NT2/D1 (cell line): ENCODE results near the gene SNCB.

Experiments used
- DNase-seq: peaks from one replicate; pipeline ENCODE4 v3.0.0-alpha.2; 2011; ENCODE audit warnings: low read depth, low spot score
- H3K27me3 ChIP-seq: 2 replicates; pipeline ENCODE4 v1.6.0; 2011; ENCODE audit warnings: mild to moderate bottlenecking; ENCODE audit not compliant: insufficient read length, insufficient read depth
- H3K36me3 ChIP-seq: 2 replicates; pipeline ENCODE4 v1.6.1; 2011; ENCODE audit warnings: mild to moderate bottlenecking, low read length, mixed read lengths; ENCODE audit not compliant: insufficient read depth, insufficient read length
- H3K4me1 ChIP-seq: 2 replicates; pipeline ENCODE4 v1.5.1; 2011; ENCODE audit not compliant: insufficient read depth, insufficient read length
- H3K4me3 ChIP-seq: 2 replicates; pipeline ENCODE4 v1.5.1; 2011; ENCODE audit warnings: low read depth; ENCODE audit not compliant: insufficient read length
- H3K9ac ChIP-seq: 2 replicates; pipeline ENCODE4 v1.6.0; 2011; ENCODE audit warnings: low read depth; ENCODE audit not compliant: insufficient read length
- H3K9me3 ChIP-seq: 2 replicates; pipeline ENCODE4 v1.5.1; 2011; ENCODE audit warnings: mild to moderate bottlenecking, low read length; ENCODE audit not compliant: insufficient read depth
- SUZ12 ChIP-seq: IDR thresholded peaks from 2 replicates; pipeline ENCODE4 v1.6.1; 2011; ENCODE audit not compliant: insufficient read length, insufficient read depth; ENCODE audit errors: extremely low read depth
- YY1 ChIP-seq: IDR thresholded peaks from 2 replicates; pipeline ENCODE4 v1.6.1; 2011; ENCODE audit not compliant: insufficient read length, insufficient read depth
- ZNF274 ChIP-seq: IDR thresholded peaks from 2 replicates; pipeline ENCODE4 v1.6.1; 2011; ENCODE audit warnings: mild to moderate bottlenecking, low read depth, low read length

SNCB gene

GRCh38 chr5:176597417-176598389, 32.6 kb downstream of the SNCB start:
- no peaks in the 10 kb centered on the region for H3K9me3 ChIP-seq

GRCh38 chr5:176596689-176597416, 33.5 kb downstream of the SNCB start:
- Histone ChIP-seq H3K9me3 (peaks cover 4% of the 10 kb centered on the region; the same call in 1 of the 2 replicates), H3K27me3 (no peaks in the 10 kb centered on the region), H3K9ac (no peak overlapping the region), H3K4me3 (no peak overlapping the region), H3K4me1 (peaks cover 4% of the 10 kb centered on the region), H3K36me3 (no peaks in the 10 kb centered on the region)
- no peak for TF ChIP-seq ZNF274
- no peak for TF ChIP-seq YY1
- TF ChIP-seq SUZ12 = no peak
- no peak for DNase-seq

More at GRCh38 chr5:176597417-176598389, 32.6 kb downstream of the SNCB start:
- Histone ChIP-seq H3K9ac (no peak overlapping the region), H3K27me3 (no peaks in the 10 kb centered on the region), H3K4me3 (no peak overlapping the region), H3K36me3 (no peaks in the 10 kb centered on the region), H3K4me1 (peaks cover 4% of the 10 kb centered on the region)
- TF ChIP-seq YY1 (no peak), SUZ12 (no peak), ZNF274 (no peak)
- no peak for DNase-seq

GRCh38 chr5:176596069-176596644, 34.2 kb downstream of the SNCB start:
- H3K4me3 ChIP-seq = no peak overlapping the region
- DNase-seq = no peak
- H3K4me1 ChIP-seq = peaks cover 4% of the 10 kb centered on the region
- TF ChIP-seq ZNF274 = no peak
- TF ChIP-seq YY1 = no peak
- TF ChIP-seq SUZ12 = no peak
- no peak overlapping the region for H3K9ac ChIP-seq
- no peaks in the 10 kb centered on the region for H3K36me3 ChIP-seq
- peaks cover 4% of the 10 kb centered on the region; the same call in 1 of the 2 replicates for H3K9me3 ChIP-seq
- H3K27me3 ChIP-seq = no peaks in the 10 kb centered on the region

- no peak for DNase-seq
- peaks cover 4% of the 10 kb centered on the region for H3K4me1 ChIP-seq
- H3K9me3 ChIP-seq = peaks cover 4% of the 10 kb centered on the region; the same call in 1 of the 2 replicates
- H3K27me3 ChIP-seq = no peaks in the 10 kb centered on the region
- no peak overlapping the region for H3K4me3 ChIP-seq
- no peaks in the 10 kb centered on the region for H3K36me3 ChIP-seq
- TF ChIP-seq SUZ12 (no peak), ZNF274 (no peak), YY1 (no peak)
- no peak overlapping the region for H3K9ac ChIP-seq
Observed at GRCh38 chr5:176595386-176595943, 34.9 kb downstream of the SNCB start.

GRCh38 chr5:176594554-176594953, 35.8 kb downstream of the SNCB start:
- Histone ChIP-seq H3K4me3 (no peak overlapping the region), H3K36me3 (no peaks in the 10 kb centered on the region)

GRCh38 chr5:176593273-176593869, 37.0 kb downstream of the SNCB start:
- H3K27me3 ChIP-seq = no peaks in the 10 kb centered on the region
- H3K4me3 ChIP-seq = no peak overlapping the region
- H3K36me3 ChIP-seq = no peaks in the 10 kb centered on the region
- TF ChIP-seq YY1 = no peak
- no peak for TF ChIP-seq ZNF274
- TF ChIP-seq SUZ12 = no peak
- DNase-seq = no peak
- no peak overlapping the region for H3K9ac ChIP-seq
- peaks cover 4% of the 10 kb centered on the region for H3K4me1 ChIP-seq
- peaks cover 4% of the 10 kb centered on the region; the same call in 1 of the 2 replicates for H3K9me3 ChIP-seq

More at GRCh38 chr5:176594554-176594953, 35.8 kb downstream of the SNCB start:
- no peaks in the 10 kb centered on the region for H3K27me3 ChIP-seq
- DNase-seq = no peak
- peaks cover 4% of the 10 kb centered on the region; the same call in 1 of the 2 replicates for H3K9me3 ChIP-seq
- no peak overlapping the region for H3K9ac ChIP-seq
- TF ChIP-seq YY1 = no peak
- no peak for TF ChIP-seq SUZ12
- no peak for TF ChIP-seq ZNF274
- H3K4me1 ChIP-seq = peaks cover 4% of the 10 kb centered on the region
